C4-2B (cell line): ENCODE data around the gene QKI.
"Not testable (repeated sequence)": the region's sequence is repeated elsewhere in the genome, so short reads cannot be mapped to it uniquely, and the experiment has no call there.

Experiments
- H3K27ac ChIP-seq: fragments of 450-650 bp; 2 replicates; pipeline ENCODE4 v1.5.1; 2017
- CTCF ChIP-seq: fragments of 450-650 bp; conservative IDR thresholded peaks from 2 replicates; pipeline ENCODE4 v1.5.1; 2017; ENCODE audit warnings: mild to moderate bottlenecking
- ZFX ChIP-seq: fragments of 450-650 bp; IDR thresholded peaks from 2 replicates; pipeline ENCODE4 v1.6.1; 2017

The QKI gene

GRCh38 chr6:163436843-163437242, 22.3 kb downstream of the QKI start:
- no peak overlapping the region for H3K27ac ChIP-seq
- TF ChIP-seq ZFX, result no peak
- no peak for TF ChIP-seq CTCF

DNA sequence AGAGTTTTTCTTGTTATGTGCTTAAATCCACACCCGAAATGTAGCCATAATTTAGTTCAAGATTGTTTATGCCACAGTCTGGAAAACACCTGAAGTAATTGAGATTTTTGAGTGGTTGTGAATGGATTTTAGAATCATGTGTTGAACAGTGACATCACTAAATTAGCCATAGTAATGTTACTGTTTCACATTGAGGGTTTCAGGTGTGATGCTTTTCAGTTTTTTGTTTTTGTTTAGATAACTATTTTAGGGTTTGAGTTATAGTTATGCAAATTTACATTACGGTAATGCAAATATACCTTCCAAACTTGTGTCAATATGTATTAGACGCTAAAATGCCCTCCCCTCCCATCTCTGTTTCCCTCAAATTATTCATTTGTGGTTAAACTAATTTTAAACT, 22.9 kb downstream of the QKI start:
- no peak overlapping the region for H3K27ac ChIP-seq
- no peak for TF ChIP-seq ZFX
- no peak for TF ChIP-seq CTCF

GRCh38 chr6:163438298-163438939, 23.9 kb downstream of the QKI start:
- TF ChIP-seq ZFX (no peak), CTCF (no peak)
- no peak overlapping the region for H3K27ac ChIP-seq

DNA sequence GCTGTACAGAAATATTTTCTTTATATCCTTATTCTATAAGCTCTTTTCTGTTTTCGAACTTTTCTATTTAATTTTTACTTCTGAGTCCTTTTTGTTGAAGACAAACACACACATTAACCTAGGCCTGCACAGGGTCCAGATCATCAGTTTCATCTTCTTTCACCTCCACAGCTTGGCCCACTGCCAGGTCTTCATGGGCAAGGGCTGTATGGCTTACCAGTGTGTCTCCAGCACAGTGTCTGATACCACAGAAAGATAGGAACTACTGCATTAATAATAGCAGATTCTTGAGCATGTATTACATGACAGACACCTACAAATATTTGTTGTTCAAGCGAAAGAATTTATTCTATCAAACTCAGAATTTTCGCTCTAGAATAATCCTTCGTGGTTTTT, 24.4 kb downstream of the QKI start:
- TF ChIP-seq ZFX (no peak), CTCF (no peak)
- no peak overlapping the region for H3K27ac ChIP-seq

DNA sequence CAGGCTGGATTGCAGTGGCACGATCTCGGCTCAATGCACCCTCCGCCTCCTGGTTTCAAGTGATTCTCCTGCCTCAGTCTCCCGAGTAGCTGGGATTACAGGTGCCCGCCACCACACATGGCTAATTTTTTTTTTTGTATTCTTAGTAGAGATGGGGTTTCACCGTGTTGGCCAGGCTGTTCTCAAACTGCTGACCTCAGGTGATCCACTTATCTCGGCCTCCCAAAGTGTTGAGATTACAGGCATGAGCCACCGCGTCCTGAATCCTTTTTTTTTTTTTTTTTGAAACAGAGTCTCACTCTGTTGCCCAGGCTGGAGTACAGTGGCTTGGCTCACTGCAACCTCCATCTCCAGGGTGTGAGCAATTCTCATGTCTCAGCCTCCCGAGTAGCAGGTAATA, 24.9 kb downstream of the QKI start:
- H3K27ac ChIP-seq, result not testable (repeated sequence)

GRCh38 chr6:163439997-163440396, 25.5 kb downstream of the QKI start:
- no peak overlapping the region for H3K27ac ChIP-seq
- no peak for TF ChIP-seq ZFX
- no peak for TF ChIP-seq CTCF

DNA sequence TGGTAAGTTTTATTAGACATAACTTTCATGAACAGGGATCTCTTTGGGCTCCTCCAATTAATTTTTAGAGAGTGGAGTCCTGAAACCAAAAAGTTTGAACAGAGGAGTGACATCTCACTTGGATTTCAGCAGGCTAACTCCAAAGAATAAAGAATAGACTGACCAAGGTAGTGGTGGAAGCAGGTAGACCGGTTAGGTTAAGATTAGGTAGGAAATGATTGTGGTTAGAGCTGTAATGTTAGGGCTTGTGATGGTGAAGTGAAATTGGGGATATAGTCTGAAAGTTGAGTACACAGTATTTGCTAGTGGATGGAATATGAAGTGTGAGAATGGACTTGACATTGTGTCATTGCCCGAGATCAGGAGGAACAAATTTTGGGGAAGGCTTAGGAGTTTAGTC, 27.8 kb downstream of the QKI start:
- no peak for TF ChIP-seq CTCF
- no peak for TF ChIP-seq ZFX
- no peak overlapping the region for H3K27ac ChIP-seq

DNA sequence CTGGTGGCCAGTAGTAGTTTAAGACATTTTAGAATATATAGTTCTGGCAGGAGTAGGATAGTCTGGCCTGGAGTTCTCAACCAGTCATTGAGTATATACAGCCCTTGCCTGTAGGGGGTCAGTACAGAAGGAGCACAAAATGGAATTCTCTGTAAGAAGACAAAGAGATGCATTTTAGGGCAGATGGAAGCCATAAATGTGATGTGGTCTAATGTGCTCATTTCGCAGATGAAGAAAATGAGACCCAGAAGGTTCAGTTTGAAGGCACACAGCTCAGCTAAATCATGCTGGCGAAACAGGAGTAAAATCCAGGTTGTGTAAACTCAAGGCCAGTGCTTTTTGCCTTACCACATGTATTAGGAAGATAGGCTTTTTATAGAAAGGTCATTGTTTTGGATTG, 29.6 kb downstream of the QKI start:
- TF ChIP-seq ZFX, result no peak
- no peak overlapping the region for H3K27ac ChIP-seq
